B cell (primary cell): Measurements from ENCODE around the gene CACNB2. TPM values are rescaled to one million over a fixed set of nuclear protein-coding genes. Genes with fewer than 3 reads are reported as not detected.

Experiments used
- ATAC-seq: fragments of 200-7000 bp; cut with Tn5 transposase; one replicate; pipeline ENCODE4 v1.10.0; 2021; ENCODE audit warnings: low read depth, mild to moderate bottlenecking, moderate number of reproducible peaks, moderate library complexity
- CTCF ChIA-PET: fragments of 350-600 bp; sonication (Branson Sonifier 250); formaldehyde crosslinking; loops from one replicate; lab custom pipeline; 2021; ENCODE audit warnings: antibody characterized with exemption, inconsistent platforms; lab: Charles Lee
- POLR2A ChIA-PET: fragments of 350-600 bp; sonication (Branson Sonifier 250); formaldehyde crosslinking; loops from one replicate; lab custom pipeline; 2021; ENCODE audit warnings: antibody characterized with exemption; lab: Charles Lee
- DNase-seq: peaks from one replicate; pipeline ENCODE4 v3.0.0; 2013
- H2AFZ ChIP-seq: 2 replicates; pipeline ENCODE4 v1.6.1; 2012; ENCODE audit warnings: mild to moderate bottlenecking, low read depth, low read length; ENCODE audit not compliant: insufficient read depth, poor library complexity, severe bottlenecking
- H3K27ac ChIP-seq, 2 donors: 1 replicate in 1 of 2; 2 replicates in 1 of 2; pipeline ENCODE4 v1.5.1; 2012 to 2013; ENCODE audit warnings: low read length in 2 of 2, mild to moderate bottlenecking in 2 of 2, moderate library complexity in 1 of 2
- H3K27me3 ChIP-seq, 4 experiments: fragments of 200-600 bp in 1 of 4; sonication (generic) in 1 of 4; replicated peaks in 1 of 4; 1 replicate in 2 of 4; 2 replicates in 2 of 4; pipeline versions ENCODE4 v1.6.1 to v1.7.0; 2013 to 2016; ENCODE audit warnings: low read length in 3 of 4, mild to moderate bottlenecking in 2 of 4, mixed read lengths in 1 of 4, moderate library complexity in 1 of 4; ENCODE audit not compliant: insufficient read depth in 4 of 4, control insufficient read depth in 3 of 4; ENCODE audit errors: control extremely low read depth in 1 of 4
- H3K36me3 ChIP-seq, 2 experiments: replicated peaks in 1 of 2; 1 replicate in 1 of 2; 2 replicates in 1 of 2; pipeline versions ENCODE4 v1.6.1 to v1.7.1; 2013; ENCODE audit warnings: low read length in 1 of 2; ENCODE audit not compliant: insufficient read depth in 2 of 2, control insufficient read depth in 1 of 2; ENCODE audit errors: control extremely low read depth in 1 of 2, extremely low read depth in 1 of 2
- H3K4me1 ChIP-seq, 2 donors: fragments of 200-600 bp in 1 of 2; sonication (generic) in 1 of 2; 1 replicate in 1 of 2; 2 replicates in 1 of 2; pipeline versions ENCODE4 v1.5.1 to v1.6.1; 2013 to 2017; ENCODE audit warnings: low read length in 2 of 2; ENCODE audit not compliant: control insufficient read depth in 2 of 2, insufficient read depth in 2 of 2
- H3K4me2 ChIP-seq: replicated peaks from 2 replicates; pipeline ENCODE3; 2012; ENCODE audit warnings: mild to moderate bottlenecking, low read depth, low read length; ENCODE audit not compliant: poor library complexity, severe bottlenecking
- H3K4me3 ChIP-seq, 5 experiments: fragments of 200-600 bp in 1 of 5; sonication (generic) in 1 of 5; 1 replicate in 3 of 5; 2 replicates in 2 of 5; pipeline versions ENCODE4 v1.5.1 to v1.7.0; 2011 to 2016; ENCODE audit warnings: low read length in 4 of 5, mild to moderate bottlenecking in 4 of 5, low read depth in 2 of 5, control low read depth in 1 of 5, moderate library complexity in 1 of 5; ENCODE audit not compliant: insufficient read depth in 1 of 5; ENCODE audit errors: control extremely low read depth in 1 of 5, extremely low read depth in 1 of 5
- H3K79me2 ChIP-seq: fragments of 200-600 bp; sonication (generic); one replicate; pipeline ENCODE4 v1.6.0; 2016; ENCODE audit warnings: low read length; ENCODE audit not compliant: control insufficient read depth, insufficient read depth
- H3K9ac ChIP-seq: fragments of 200-600 bp; sonication (generic); 2 replicates; pipeline ENCODE4 v1.6.1; 2017; ENCODE audit warnings: mild to moderate bottlenecking, low read length, moderate library complexity
- H3K9me3 ChIP-seq, 3 donors: one replicate each; pipeline versions ENCODE4 v1.6.1 to v1.7.1; 2013; ENCODE audit warnings: low read length in 2 of 3; ENCODE audit not compliant: control insufficient read depth in 2 of 3, insufficient read depth in 1 of 3; ENCODE audit errors: control extremely low read depth in 1 of 3
- H4K20me1 ChIP-seq: 2 replicates; pipeline ENCODE4 v1.6.0; 2012; ENCODE audit warnings: mild to moderate bottlenecking, low read length; ENCODE audit not compliant: insufficient read depth, control insufficient read depth, poor library complexity, severe bottlenecking
- H3K27ac Mint-ChIP-seq: one replicate; pipeline ENCODE4 v1.8.0; 2021; ENCODE audit warnings: mixed read lengths
- H3K27me3 Mint-ChIP-seq: one replicate; pipeline ENCODE4 v1.8.0; 2021; ENCODE audit warnings: mixed read lengths
- H3K4me1 Mint-ChIP-seq: one replicate; pipeline ENCODE4 v1.8.0; 2021; ENCODE audit warnings: mixed read lengths
- H3K4me3 Mint-ChIP-seq: one replicate; pipeline ENCODE4 v1.8.0; 2021; ENCODE audit warnings: mixed read lengths
- H3K9me3 Mint-ChIP-seq: one replicate; pipeline ENCODE4 v1.8.0; 2022; ENCODE audit warnings: mixed read lengths; ENCODE audit not compliant: insufficient read depth
- CTCF ChIP-seq: fragments of 200-600 bp; IDR thresholded peaks from one replicate; pipeline ENCODE4 v1.8.0; 2022; ENCODE audit warnings: antibody characterized with exemption, mild to moderate bottlenecking
- EZH2 ChIP-seq: IDR thresholded peaks from 2 replicates; pipeline ENCODE4 v1.6.1; 2012; ENCODE audit warnings: borderline replicate concordance, low read depth, mild to moderate bottlenecking, moderate library complexity, low read length; ENCODE audit not compliant: insufficient read depth, poor library complexity, severe bottlenecking
- WGBS: methylation state at CpG from one replicate; pipeline ENCODE4 v1.1.5; 2013; ENCODE audit warnings: missing lambda C conversion rate; ENCODE audit not compliant: insufficient coverage; 5-methylcytosine and 5-hydroxymethylcytosine counted together
- intact Hi-C: fragments of 100-400 bp; cut with micrococcal nuclease; formaldehyde crosslinking; loops from one replicate; pipeline ENCODE4 v1.10.0; 2022
- polyA plus RNA-seq: library from polyadenylated mRNA; depleted of rRNA; stranded (reverse); fragments of >200 nt; gene quantifications from 2 replicates; pipeline ENCODE4 v1.2.3, GENCODE V29; 2012
- total RNA-seq, 2 donors: library from RNA; stranded (reverse); fragments of 120-200 nt in 1 of 2; gene quantifications; 1 replicate in 1 of 2; 2 replicates in 1 of 2; pipeline versions ENCODE4 v1.2.3 to v1.2.4, GENCODE V29; 2013 to 2022

CACNB2 gene
- total and polyA plus RNA-seq, 2 donors (not counting 1 experiment from before 2014, with no cell fraction given), result not detected

GRCh38 chr10:18223898-18224297 is 83.7 kb downstream of the CACNB2 start:
- intact Hi-C loops, result no loop called here
- no peak overlapping the region for H3K4me3 Mint-ChIP-seq
- DNase-seq (no peak), ATAC-seq (no peak)
- H3K79me2 ChIP-seq, result no peaks in the 10 kb centered on the region
- ChIA-PET CTCF (no interaction called here), POLR2A (no interaction called here)
- no peak for TF ChIP-seq CTCF
- TF ChIP-seq EZH2, result no peak
- H4K20me1 ChIP-seq, result no peaks in the 10 kb centered on the region
- WGBS, result no CpG with 5 or more reads among the region's 2 CpGs
- H3K36me3 ChIP-seq, result no peaks in the 10 kb centered on the region
- H3K27ac ChIP-seq, result no peak overlapping the region
- H3K9me3 ChIP-seq, result no peaks in the 10 kb centered on the region
- H3K4me1 Mint-ChIP-seq, result no peaks in the 10 kb centered on the region
- peaks cover 0 to 3% (median 0%) of the 10 kb centered on the region in 4 experiments for H3K27me3 ChIP-seq
- H3K9ac ChIP-seq, result no peak overlapping the region
- no peaks in the 10 kb centered on the region for H3K9me3 Mint-ChIP-seq
- no peaks in the 10 kb centered on the region for H3K4me1 ChIP-seq
- H2AFZ ChIP-seq, result no peak overlapping the region
- H3K27ac Mint-ChIP-seq, result no peak overlapping the region
- no peak overlapping the region for H3K4me3 ChIP-seq
- no peak overlapping the region for H3K4me2 ChIP-seq
- no peaks in the 10 kb centered on the region for H3K27me3 Mint-ChIP-seq

GRCh38 chr10:18224626-18225445 is 84.6 kb downstream of the CACNB2 start:
- Histone ChIP-seq H3K4me1 (no peaks in the 10 kb centered on the region), H3K4me2 (no peak overlapping the region), H4K20me1 (no peaks in the 10 kb centered on the region), H3K79me2 (no peaks in the 10 kb centered on the region), H2AFZ (peak overlapping the region; percentile 22), H3K27ac (no peak overlapping the region), H3K36me3 (no peaks in the 10 kb centered on the region), H3K9ac (no peak overlapping the region), H3K27me3 (peaks cover 0 to 3% (median 0%) of the 10 kb centered on the region in 4 experiments), H3K9me3 (no peaks in the 10 kb centered on the region), H3K4me3 (no peak overlapping the region)
- DNase-seq (no peak), ATAC-seq (no peak)
- Mint-ChIP-seq H3K27ac (no peak overlapping the region), H3K27me3 (no peaks in the 10 kb centered on the region), H3K4me1 (no peaks in the 10 kb centered on the region), H3K4me3 (no peak overlapping the region), H3K9me3 (no peaks in the 10 kb centered on the region)
- 81% methylated on average over 7 of the region's 12 CpGs for WGBS
- intact Hi-C loops, result no loop called here
- CTCF ChIA-PET, result interaction anchor here (1.0 kb wide), 1 partner anchor 623 kb away, joined by 3 read pairs; no protein-coding TSS in a partner anchor
- TF ChIP-seq EZH2 (no peak), CTCF (no peak)
- POLR2A ChIA-PET, result no interaction called here
